NCI-H1048 (cell line): ENCODE results near the gene C19orf25.

Experiments
- DNase-seq: peaks from one replicate; lab custom pipeline; 2025; lab: John Stamatoyannopoulos, UW

Gene C19orf25

GRCh38 chr19:1466461-1467214 is 12.4 kb downstream of the C19orf25 start:
- DNase-seq, result no peak

- DNase-seq, result no peak
Observed at GRCh38 chr19:1466018-1466460, 13.0 kb downstream of the C19orf25 start.

- DNase-seq, result no peak
Observed at GRCh38 chr19:1465191-1466016, 13.6 kb downstream of the C19orf25 start.

- DNase-seq, result no peak
Observed at GRCh38 chr19:1461862-1462261, 17.2 kb downstream of the C19orf25 start.

GRCh38 chr19:1460033-1460995 is 18.7 kb downstream of the C19orf25 start:
- DNase-seq, result no peak

- no peak for DNase-seq
Observed at GRCh38 chr19:1459479-1459878, 19.5 kb downstream of the C19orf25 start.

- DNase-seq, result no peak
Observed at GRCh38 chr19:1457892-1458291, 21.1 kb downstream of the C19orf25 start.

- no peak for DNase-seq
Observed at GRCh38 chr19:1457031-1457739, 21.8 kb downstream of the C19orf25 start.

GRCh38 chr19:1456121-1456900 is 22.7 kb downstream of the C19orf25 start:
- DNase-seq, result no peak

- peak; percentile 93 for DNase-seq
Observed at GRCh38 chr19:1455336-1456120, 23.5 kb downstream of the C19orf25 start.

- no peak for DNase-seq
Observed at GRCh38 chr19:1455002-1455335, 24.0 kb downstream of the C19orf25 start.

- no peak for DNase-seq
Observed at GRCh38 chr19:1453525-1454364, 25.3 kb downstream of the C19orf25 start.

GRCh38 chr19:1452802-1453524 is 26.1 kb downstream of the C19orf25 start:
- DNase-seq, result no peak

GRCh38 chr19:1451916-1452801 is 26.9 kb downstream of the C19orf25 start:
- DNase-seq, result no peak

- no peak for DNase-seq
Observed at GRCh38 chr19:1450735-1451731, 28.0 kb downstream of the C19orf25 start.
